DMS53 treated with DMSO at 0.1 percent for 48 hours (cell line): ENCODE data around the gene CD101.
A peak's percentile ranks its signal among the peaks of the same experiment; 100 is the strongest.
"Not testable (repeated sequence)": the region's sequence is repeated elsewhere in the genome, so short reads cannot be mapped to it uniquely, and the experiment has no call there.

ENCODE experiments used
- DNase-seq: peaks from one replicate; lab custom pipeline; 2025; ENCODE audit not compliant: unreplicated experiment; lab: John Stamatoyannopoulos, UW

CD101 gene, protein sequence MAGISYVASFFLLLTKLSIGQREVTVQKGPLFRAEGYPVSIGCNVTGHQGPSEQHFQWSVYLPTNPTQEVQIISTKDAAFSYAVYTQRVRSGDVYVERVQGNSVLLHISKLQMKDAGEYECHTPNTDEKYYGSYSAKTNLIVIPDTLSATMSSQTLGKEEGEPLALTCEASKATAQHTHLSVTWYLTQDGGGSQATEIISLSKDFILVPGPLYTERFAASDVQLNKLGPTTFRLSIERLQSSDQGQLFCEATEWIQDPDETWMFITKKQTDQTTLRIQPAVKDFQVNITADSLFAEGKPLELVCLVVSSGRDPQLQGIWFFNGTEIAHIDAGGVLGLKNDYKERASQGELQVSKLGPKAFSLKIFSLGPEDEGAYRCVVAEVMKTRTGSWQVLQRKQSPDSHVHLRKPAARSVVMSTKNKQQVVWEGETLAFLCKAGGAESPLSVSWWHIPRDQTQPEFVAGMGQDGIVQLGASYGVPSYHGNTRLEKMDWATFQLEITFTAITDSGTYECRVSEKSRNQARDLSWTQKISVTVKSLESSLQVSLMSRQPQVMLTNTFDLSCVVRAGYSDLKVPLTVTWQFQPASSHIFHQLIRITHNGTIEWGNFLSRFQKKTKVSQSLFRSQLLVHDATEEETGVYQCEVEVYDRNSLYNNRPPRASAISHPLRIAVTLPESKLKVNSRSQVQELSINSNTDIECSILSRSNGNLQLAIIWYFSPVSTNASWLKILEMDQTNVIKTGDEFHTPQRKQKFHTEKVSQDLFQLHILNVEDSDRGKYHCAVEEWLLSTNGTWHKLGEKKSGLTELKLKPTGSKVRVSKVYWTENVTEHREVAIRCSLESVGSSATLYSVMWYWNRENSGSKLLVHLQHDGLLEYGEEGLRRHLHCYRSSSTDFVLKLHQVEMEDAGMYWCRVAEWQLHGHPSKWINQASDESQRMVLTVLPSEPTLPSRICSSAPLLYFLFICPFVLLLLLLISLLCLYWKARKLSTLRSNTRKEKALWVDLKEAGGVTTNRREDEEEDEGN

DNA sequence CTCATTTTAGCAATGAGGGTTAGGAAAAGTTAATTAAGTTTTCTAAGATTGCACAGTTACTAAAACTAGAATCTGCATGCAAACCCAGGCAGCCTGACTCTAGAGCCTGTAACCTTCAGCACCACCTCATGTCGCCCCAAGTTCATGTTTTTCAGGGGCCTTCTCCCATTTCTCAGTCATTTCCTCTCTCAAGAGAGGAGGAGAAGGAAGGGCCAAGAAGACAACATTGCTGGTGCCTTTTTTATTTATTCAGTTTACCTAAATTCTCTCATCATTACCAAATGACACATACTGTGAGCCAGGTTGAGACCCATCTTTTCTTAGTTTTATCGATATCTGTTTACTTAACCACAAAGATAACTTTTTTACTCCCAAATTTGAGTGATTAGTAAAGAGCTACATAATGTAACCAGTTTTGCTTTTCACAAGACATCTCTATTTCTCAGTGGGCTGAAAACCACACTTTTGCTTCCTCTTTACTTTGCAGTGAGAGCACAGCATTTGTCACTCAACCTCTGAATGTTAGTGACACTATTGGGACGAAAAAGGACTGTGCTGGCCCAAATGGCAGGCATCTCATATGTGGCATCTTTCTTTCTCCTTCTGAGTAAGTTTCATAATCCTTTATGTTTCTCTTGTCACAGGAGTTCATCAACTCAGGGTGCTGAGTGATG lies at the start of gene CD101:
CD101 (plus strand) TSS at position 507 of the 674 bp plus-strand sequence; CDS start at position 565, 58 bp downstream.
- DNase-seq, result no peak

DNA sequence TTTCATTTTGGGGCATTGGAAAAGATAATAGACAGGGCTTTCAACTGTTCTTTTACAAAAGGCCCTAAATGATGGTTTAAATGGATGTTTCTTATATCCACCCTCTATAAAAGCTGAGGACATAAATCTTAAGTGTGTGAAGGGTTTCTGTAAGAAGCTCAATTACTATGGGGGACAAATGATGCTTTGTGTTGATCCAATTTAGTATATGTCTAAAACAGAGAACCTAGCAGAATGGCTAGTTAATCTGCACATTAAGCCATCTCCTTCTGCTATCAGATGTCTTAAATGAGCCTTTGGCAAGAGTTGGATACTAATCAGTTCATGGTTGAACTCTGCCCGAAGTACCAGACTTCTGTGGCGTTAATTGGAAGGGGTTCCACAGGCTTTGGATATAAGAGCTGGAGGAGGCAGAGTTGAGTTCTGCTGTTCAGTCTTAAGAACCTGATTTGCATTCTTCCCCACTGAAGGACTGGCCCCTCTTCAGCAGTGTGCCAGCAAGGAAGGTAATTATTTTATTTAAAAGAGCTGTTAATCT lies 48.8 kb upstream of the CD101 start:
- DNase-seq, result no peak

DNA sequence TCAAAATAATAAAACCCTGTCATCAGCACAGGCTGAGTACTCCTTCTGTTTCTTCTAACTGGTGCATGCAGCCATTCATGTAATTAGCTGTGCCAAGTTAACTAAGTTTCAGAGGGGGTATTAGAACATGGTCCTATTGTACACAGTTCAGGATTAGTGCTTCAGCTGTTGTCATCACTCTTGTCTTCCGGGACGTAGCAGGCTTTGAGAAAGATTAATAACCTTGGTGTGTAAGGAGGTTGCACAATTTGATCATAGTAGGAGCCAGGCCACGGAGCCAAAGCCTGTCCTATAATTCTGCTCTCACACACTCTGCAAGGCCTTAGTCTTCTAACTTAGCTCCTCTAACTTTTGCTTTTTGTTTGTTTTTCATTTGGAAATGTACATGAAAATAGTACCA lies 47.1 kb upstream of the CD101 start:
- no peak for DNase-seq

DNA sequence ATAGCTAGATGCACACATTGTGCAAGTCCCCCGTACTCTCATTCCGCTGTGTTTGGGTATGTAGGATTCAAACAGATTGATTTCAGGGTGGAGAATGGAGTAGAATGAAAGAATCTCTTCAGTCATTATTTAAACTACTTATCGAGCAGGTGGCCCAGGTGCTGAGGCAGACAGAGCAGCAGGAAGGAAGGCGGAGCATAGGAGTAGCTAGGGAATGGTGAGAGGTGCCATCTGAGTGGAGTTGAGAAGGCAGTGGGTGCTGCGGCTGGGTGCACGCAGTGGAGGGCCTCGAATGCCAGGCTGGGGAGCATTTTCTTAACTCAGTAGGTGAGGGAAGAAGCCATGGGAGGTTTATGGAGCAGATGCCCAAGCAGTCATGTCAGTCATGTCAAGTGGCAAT lies 45.2 kb upstream of the CD101 start:
- peak; percentile 32 for DNase-seq

DNA sequence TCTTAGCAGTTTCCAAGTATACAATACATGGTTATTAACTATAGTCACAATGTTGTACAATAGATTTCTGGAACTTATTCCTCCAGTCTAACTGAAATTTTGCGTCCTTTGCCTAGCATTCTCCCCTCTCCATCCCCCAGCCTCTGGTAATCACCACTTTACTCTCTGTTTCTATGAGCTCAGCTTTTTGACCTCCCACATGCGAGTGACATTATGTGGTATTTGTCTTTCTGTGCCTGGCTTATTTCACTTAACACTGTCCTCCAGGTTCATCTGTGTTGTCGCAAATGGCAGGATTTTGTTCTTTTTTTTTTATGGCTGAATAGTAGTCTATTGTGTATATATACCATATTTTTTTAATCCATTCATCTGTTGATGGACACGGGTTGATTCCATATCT lies 43.9 kb upstream of the CD101 start:
- no peak for DNase-seq

DNA sequence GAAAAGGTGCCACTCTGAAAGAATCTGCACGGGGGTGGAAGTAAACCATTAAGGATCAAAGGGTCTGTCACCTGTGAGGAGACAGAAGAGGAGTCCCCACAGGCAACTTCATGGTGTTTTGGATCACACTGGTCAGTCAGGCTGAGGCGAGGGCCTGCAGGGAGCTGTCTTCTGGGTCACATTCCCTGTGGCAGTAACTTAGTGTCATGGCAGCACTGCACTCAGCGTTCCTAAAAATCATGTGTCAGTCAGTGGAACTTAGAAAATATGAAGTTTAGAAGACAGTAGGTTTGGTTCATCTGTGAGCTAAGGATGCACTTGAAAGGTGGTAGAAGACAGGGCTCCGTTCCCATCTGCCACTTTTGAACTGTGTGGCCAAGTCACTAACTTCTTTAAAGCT lies 43.5 kb upstream of the CD101 start:
- DNase-seq, result no peak

DNA sequence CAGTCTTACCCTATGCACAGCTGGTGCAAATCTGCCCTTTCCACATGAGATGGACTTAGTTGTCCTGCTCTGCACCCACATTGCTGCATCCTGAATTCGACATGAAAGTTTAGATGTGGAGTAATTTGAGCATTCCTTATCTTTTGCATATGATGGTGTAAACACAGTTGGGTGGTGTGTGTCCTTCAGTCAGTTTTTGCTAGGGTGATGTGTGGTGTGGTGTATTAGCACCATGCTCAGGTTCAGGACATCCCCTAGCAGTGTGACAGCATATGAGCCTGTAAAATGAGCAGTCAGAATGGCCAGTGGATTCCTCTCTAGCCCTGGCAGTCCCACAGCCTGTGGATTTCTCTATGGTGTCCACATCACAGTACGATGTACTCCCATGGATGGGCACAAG lies 42.6 kb upstream of the CD101 start:
- no peak for DNase-seq

DNA sequence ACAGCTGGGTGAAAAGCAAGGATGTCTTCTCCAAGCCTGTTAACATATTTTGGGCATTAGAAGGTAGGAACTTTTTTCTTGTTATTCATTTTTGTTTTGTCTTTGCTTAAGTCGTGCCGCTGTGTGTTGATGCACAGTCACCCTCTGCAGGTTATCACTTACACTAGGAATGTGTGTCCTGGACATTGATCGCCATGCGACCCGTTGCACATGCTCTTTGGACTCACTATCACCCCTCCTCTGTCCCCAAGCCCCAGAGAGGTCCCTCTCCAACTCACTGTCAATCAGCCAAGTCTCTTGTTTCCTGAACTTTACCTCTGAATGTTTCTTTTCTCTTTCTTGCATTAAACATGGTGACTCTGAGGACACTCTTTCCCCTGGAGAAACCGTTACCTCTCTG lies 40.0 kb upstream of the CD101 start:
- DNase-seq, result no peak

DNA sequence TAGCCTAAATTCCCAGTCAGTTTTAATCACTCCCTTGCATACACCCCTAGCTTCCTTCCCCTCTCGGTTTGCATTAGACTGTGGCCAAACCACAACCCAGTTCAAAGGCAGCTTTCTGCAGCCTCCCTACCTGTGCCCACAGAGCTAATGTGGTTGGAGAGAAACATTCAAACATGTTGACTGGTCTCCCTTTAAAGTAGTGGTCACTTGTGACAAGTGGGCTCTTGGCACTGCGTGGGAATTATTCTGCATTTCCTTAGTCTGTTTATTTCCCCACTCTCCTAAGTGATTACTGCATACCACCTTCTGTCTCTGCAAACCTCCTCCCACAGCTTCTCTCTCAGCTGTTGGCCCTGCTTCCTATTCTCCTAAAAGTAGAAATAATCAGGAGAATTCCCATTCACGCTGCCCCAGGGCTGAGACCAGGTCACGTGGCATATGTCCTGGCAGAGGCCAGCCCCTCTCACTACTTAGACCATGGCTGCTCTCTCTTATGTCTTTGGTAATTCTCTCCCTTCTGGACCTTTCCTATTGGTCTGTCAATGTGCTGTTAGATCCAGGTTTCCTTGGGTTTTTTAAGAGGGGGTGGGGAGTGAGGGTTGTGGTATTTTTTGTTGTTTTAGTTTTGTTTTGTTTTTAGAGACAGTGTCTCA lies 38.4 kb upstream of the CD101 start:
- no peak for DNase-seq

DNA sequence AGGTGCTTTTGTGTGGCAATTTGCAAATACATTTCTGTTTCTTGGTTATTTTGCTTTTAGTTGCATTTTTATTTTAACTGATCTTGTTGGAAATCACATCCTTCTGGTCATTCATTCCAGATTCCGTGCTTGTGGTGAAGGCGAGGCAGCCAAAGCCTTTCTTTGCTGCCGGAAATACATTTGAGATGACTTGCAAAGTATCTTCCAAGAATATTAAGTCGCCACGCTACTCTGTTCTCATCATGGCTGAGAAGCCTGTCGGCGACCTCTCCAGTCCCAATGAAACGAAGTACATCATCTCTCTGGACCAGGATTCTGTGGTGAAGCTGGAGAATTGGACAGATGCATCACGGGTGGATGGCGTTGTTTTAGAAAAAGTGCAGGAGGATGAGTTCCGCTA lies 34.8 kb upstream of the CD101 start:
- no peak for DNase-seq

DNA sequence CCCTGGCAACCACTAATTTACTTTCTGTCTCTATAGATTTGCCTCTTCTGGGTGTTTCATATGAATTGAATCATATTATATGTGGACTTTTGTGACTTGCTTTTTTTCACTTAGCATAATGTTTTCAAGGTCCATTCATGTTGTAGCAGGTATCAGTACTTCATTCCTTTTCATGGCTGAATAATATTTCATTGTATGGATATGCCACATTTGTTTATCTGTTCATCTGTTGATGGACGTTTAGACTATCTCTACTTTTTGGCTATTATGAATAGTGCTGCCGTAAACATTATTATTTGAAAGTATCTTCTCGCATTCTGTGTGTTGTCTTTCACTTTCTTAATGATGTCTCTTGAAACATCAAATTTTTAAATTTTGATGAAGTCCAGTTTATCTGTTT lies 32.8 kb upstream of the CD101 start:
- DNase-seq, result no peak

DNA sequence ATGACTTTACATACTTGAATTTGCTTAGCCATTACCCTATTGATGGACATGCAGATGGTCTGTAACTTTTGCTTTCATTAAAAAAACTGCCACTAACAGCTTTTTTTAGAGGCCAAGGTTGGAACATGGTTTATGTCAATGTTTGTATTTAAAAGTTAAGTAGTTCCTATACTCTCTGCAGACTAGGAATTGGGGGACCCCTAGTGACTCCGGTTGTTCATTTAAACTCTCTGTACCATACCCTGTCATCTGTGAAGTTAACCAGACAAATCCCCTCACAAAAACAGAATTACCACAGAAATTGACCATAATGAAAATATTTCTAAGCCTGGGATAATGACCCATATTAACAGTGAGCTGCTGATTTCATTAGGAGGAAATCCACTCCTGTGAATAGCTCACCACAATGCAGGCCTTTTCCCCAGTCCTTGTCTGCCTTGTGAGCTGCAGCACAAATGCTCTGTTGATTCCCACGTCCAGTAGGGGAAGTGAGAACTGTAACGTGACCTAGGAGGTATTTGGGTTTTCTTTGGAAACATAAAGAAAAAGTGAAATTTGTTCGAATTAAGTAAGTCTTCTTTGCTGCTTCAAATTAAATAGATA lies 30.2 kb upstream of the CD101 start:
- no peak for DNase-seq

DNA sequence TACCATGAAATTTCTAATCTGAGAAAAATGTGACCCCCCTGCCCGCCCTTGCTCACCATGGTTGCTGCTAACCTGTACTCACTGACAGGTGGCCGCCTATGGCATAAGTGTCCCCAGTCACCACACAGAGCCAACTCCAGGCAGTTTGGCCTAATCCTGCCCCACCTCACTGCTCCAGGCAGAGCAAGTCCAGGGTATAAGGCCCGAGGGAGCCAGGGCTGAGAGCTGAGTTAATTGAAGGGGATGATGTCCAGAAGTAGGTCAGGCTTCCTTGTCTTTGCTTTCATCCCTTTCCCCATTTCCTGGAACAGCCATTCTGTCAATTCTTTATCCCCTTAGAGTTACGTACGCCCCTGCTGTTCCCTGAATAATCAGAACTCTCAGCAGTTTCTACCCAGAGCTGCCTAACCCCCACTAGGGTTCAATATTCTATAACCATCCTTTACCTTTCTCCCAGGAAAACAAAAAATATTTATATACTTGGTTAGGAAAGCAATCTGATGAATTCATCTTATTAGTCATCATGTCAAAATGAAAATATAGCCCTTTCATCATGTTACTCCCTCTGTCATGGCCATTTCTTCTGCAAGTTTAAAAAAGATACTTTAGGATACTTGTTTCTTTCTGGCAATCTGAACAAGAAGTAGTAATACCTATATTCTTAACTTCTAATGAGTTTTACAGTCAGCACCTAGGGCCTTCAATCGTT lies 29.4 kb upstream of the CD101 start:
- DNase-seq, result no peak

DNA sequence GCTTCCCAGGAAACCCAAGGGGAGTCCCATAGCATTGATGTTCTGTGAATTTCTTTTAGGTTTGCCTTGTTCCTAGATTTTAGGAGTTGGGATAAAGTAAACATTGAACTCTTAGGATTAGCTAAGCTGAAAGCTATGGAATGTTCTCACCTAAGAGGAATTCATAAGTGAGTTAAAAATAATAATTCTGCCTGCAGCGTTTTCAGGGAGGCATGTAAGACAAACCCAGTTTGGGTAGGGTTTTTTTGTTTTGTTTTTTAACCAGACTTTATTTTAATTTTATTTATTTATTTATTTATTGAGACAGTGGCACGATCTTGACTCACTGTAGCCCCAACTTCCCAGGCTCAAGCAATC lies 28.9 kb upstream of the CD101 start:
- no peak for DNase-seq

DNA sequence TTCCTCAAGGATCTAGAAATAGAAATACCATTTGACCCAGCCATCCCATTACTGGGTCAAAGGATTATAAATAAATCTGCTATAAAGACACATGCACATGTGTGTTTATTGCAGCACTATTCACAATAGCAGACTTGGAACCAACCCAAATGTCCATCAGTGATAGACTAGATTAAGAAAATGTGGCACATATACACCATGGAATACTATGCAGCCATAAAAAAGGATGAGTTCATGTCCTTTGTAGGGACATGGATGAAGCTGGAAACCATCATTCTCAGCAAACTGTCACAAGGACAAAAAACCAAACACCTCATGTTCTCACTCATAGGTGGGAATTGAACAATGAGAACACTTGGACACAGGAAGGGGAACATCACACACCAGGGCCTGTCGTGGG lies 21.3 kb upstream of the CD101 start:
- DNase-seq, result not testable (repeated sequence)

DNA sequence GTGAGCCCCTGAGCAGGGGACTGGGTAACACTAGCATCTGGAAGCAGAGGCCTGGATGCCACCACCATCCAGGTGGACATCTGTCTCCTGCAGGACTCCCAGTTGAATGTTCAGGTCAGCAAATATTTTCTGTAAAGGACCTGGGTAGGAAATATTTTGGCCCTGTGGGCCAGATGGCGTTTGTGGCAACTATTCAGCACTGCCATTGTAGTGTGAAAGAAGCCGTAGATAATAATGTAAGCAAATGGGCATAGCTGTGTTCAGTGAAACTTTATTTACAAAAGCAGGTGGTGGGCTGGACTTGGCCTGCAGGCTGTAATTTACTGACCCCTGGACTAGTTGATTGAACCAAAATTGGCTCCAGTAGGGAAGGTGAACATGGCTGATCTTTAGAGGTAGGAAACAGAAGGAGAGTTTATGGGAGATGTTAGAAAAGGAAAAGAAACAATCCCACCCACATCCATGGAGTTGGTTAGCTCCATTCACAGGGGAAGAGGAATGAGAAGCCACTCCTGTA lies 20.0 kb upstream of the CD101 start:
- DNase-seq, result no peak

DNA sequence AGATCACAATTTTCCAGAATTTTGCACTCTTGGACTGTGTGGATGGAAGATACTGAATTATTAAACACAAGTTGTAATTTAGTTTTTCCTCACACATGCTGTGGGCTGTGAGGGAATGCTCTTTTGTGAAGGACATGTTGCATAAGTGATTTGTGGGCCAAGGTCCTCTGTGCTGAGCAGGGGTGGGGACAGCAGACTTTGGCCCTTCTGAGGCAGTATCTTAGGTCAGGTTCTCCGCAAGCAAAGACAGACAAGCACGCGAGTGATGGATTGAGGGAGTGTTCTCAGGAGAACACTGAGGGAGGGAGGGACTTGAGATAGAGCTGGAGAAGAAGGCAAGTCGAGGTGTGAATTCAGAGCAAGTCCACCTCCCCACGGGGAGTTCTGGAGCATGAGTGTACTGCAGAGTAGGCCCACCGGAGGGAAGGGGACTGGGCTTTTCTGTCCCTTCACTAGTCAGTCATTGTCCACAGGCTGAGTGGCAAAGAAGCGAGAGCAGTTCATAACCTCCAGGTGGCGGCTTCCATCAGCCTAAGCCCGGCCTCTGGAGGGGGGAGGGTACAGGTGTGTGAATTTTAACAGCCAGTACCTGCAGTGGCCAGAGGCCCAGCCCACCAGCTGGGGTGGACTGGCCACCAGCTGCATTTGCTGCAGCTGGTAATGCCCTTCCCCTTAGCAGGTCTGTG lies 19.1 kb upstream of the CD101 start:
- DNase-seq, result no peak

DNA sequence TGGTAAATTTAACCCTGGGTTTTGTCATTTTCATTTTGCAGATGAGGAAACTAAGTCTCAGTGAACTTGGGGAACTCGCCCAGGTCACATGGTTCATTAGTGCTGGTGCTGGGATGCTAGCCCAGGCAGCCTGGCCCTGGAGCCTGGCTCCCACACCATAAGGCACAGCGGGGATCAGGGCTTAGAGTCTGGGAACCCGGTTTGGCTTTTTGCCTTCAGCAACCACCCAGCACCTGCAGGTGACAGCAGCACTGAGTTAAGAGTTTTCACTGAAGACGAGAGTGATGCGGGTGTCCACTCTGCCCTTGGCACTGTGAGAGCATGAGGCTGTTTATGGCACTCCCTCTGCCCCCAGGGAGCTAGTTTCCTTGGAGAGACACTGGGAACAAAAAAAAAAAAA lies 18.4 kb upstream of the CD101 start:
- no peak for DNase-seq

DNA sequence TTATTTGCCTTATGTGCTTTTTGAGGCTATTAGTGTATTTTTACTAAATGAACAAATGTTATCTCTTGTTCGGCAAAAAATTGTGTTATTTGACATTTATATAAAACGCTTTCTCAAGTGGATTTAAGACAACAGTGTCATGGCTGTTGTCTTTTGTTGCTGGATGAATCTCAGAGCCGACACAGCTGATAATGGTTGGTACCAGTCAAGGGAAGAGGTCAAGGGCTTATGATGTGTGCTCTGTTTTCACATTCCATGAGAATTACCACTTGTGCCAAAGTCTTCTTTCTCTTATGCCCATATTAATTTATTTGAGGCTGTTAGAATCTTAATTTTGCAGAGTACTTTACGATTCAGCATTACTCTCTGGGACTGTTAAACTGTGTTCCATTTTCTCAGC lies 17.9 kb upstream of the CD101 start:
- no peak for DNase-seq
